NCI-H510A treated with DMSO at 0.1 percent for 48 hours (cell line): ENCODE measurements around the gene GRIK4.

Experiments used
- DNase-seq: peaks from one replicate; lab custom pipeline; 2025; lab: John Stamatoyannopoulos, UW

The GRIK4 gene

DNA sequence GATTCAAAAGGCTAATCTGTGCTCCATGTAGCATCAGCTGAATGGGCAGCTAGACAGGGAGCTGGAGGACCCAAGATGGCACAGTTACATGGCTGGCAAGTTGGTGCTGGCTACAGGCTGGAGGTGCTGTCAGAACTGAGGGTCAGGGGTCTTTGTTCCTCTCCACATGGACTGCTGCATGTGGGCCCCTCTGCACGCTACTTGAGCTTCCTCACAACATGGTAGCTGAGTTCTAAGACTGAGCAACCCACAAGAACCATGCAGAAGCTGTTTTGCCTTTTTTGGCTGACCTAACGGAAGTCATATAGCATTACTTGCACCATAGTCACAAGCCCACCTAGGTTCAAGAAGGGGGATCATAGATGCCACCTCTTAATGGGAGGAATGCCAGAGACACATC is 196.1 kb downstream of the GRIK4 start:
- no peak for DNase-seq

DNA sequence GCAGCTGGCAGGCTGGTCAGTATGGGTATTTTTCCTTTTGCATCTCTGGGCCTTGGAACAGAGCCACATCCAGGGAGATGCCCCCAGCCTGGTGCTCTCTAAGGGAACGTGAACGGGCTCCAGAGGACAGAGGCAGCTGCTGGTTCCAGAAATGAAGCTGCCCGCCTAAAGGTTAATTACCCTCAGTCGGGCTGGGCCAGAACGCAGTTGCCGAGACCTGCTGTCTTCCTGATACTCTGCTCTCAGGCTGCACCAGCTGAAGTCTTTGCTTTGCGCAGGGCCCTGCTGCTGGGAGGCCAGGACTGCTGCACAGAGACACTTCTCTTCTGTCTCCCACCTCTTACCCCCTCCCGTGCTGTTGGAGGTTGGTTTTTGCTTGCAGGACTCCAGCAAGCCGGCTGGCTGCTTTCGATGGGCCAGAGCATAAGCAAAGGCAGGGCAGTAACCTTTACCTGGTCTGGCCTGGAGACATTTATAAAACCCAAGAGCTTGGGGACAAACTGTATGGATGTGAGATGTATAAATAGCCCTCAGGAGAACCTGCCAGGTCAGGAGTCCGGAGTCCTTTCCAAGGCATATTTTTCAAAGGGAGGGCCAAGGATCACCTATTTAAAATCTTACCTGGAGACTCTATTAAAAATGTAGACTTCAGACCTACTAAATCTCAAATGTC is 197.1 kb downstream of the GRIK4 start:
- no peak for DNase-seq

DNA sequence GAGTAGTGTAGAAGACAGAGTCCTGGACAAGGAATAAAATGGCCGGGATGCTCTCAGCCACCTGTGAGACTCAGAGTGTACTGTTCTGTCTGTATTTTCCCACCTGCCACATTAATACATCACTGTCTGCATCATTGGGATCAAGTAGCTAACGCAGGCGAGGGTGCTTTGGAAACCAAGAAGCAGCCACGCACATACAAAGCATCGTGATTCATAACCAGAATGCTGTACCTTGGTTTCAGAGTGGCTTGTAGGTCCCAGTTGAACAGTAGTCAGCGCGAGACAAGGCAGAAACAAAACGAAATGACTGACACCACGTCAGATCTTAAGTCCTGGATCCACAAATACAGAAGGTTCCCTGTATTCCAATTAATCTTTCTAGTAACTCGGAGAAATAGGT is 198.3 kb downstream of the GRIK4 start:
- no peak for DNase-seq

DNA sequence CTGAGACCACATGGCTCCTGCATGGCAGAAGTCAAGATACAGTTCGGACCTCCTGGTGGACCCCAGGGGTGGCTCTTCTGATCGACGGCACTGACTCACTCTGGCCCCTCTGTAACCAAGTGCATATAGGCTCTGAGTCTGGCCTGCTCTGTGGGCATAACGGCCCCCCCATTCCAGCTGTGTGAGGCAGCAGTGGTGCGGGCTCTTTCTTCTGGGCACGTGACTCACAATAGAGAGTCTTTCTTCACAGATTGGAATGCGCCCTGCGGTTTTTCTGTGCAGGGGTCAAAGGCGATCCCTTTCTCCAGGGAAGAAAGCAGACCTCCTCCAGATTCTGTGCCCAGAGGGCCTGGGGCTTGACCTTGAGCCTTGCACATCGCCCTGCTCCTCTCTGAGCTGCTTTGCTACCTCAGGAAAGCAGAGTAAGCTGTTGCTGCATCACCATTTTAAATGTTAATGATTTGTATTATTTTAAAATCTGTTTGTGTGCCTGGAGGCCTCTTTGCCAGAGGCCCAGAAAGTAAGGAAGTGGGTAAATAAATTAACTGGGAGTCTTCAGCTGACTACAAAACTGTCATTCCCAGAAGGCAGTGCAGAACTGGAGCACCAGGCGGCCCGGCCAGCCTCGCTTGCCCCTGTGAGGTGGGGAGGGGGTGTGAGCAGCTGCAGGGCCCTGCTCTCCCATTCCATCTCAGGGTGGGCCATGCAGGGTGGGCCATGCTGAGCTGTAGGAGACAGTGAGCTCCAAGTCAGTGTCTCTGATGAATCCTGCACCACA is 199.0 kb downstream of the GRIK4 start:
- DNase-seq = no peak

GRCh38 chr11:120712014-120712413 is 200.5 kb downstream of the GRIK4 start:
- no peak for DNase-seq

DNA sequence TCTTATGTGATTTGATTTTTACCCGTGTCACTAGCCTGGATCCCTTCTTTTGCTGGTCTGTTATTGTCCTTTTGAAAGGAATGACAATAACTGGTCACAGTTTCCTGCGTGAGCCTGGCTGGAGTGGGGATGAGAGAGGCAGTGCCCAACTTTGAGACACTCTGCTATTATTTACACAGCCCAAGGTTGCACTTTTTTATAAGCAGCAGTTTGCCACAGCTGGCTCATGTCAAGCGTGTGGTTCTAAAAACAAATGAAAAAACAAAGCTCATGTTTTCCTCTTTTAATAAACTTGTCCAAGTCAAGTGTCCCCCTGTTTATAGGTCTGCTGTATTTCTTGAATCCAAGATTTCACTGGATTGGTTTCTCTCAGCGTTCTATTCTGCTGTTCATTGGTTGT is 201.3 kb downstream of the GRIK4 start:
- no peak for DNase-seq

- no peak for DNase-seq
Observed at GRCh38 chr11:120713296-120713695, 201.7 kb downstream of the GRIK4 start.

DNA sequence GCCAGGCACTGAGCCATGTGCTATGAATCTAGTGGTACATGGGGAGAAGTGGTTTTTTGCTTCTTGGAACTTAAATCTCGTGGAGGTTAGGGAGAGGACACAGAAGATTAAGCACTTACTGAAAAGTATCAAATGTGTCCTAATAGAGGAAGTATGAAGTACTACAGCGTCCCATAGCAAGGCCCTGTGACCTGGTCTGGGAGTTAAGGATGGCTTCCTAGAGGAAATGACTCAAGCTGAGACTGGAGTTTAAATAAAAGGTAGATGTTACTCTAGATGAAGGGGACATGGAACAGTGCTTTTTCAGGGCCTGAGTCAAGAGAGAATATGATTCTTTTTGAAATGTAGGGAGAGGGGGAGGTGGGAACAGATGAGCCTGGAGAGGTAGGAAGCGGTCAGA is 202.9 kb downstream of the GRIK4 start:
- DNase-seq = no peak

DNA sequence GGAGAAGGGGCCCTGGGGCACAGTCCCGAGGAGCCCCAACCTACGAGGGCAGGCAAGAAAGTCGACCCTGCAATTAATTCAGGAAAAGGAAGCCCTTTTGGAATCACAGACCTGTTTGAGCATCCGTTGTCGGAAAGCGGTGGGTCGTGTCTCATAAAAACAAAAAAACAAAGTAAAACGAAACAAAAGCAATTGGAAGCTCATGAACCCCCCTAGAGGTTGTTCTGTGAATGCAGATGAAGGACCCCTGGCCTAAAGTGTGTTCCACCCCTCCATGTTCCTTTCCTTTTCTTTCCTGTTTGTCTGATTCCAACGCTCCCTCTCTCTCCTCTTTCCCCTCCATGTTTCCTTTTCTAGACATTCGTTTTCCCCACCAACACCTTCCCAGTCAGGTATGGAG is 203.7 kb downstream of the GRIK4 start:
- DNase-seq = no peak

DNA sequence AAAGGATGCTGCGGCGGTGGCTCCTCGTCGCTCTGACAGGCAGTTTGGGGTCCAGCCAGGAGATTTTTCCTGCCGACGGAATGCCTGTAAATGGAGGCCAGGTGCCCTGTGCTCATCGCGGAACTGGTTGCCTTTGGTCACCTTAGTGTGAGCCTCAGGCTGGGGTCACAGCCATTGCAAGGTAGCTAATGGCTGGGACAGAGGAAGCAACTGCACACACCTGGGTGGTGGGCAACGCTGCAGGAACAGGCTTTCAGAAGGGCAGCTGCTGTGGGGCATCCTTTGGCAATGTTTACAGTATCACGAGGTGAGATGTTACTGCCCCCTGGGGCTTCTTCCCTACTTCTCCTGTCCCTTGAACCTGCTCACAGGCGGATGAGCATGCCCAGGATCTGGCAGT is 205.5 kb downstream of the GRIK4 start:
- DNase-seq = no peak

DNA sequence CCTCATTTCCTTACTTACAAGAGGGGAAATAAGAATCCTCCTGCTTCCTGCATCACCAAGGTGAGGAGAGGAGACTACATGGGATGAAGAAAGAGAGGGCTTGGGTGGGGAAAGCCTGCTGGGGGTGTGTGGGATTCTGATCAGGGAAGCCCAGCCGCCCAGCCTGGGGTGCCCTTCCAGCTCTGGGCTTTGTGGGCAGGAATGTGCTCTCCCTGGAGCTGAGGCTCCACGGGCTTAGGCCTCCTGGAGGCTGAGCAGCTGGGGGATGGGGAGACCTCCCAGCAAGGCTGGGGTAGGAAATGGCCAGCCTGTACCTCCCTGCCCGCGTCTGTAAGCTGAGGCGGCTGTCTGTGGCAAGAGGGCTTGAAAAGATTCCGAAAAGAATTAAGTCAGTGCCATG is 206.1 kb downstream of the GRIK4 start:
- no peak for DNase-seq

GRCh38 chr11:120718171-120718570 is 206.6 kb downstream of the GRIK4 start:
- no peak for DNase-seq

DNA sequence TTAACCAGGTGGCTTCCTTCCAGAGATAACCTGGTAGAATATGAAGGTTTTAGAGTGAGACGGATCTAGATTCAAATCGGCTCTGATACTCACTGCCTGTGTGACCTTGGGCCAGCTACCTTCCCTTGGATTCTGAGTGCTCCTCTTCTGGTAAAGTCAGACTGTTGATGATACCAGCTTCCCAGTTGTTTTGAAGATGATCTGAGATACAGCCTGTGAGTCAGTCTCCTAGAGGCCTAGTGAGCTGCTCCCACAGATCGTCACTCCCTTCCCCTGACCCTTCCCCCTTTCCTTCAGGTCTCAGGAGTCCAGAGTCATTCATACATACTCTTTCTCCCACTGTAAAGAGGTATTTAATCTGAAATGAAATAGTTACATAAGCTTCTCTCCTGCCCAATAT is 207.8 kb downstream of the GRIK4 start:
- DNase-seq = no peak

- DNase-seq = no peak
Observed at GRCh38 chr11:120720760-120721159, 209.2 kb downstream of the GRIK4 start.

- DNase-seq = no peak
Observed at GRCh38 chr11:120722524-120722923, 211.0 kb downstream of the GRIK4 start.

DNA sequence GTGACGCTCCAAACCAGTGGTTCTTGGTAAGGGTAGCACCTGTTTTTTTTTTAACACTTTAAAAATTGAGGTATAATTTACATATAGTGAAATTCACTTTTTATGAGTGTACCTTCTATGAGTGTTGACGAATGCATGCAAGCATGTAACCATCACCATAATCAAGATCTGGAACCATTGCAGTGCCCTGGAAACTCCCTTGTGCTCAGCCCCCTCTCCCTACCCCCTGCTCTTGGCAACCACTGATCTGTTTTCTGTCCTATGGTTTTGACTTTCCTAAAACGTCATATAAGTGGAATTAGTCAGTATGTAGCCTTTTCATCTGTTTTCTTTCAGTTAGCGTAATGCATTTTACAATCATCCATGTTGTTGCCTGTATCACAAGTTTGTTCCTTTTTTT is 212.2 kb downstream of the GRIK4 start:
- no peak for DNase-seq

DNA sequence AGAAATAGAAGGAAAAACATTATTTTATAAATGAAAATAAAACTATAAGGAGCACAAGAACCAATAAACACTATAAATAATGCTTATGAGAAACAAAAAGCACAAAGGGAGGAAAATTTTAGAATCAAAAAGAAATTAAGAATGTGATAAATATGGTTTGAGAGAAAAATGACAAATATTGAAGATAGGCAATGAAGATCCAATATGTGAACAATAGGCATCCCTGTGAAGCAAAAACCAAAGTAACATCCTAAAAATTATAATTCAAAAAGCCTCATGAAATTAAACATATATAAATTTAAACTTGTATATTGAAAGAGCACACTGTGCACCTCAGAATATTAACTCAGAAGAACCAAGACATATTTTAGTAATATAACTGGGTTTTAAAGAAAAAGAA is 216.2 kb downstream of the GRIK4 start:
- DNase-seq = no peak

GRCh38 chr11:120735035-120735434 is 223.5 kb downstream of the GRIK4 start:
- DNase-seq = no peak

DNA sequence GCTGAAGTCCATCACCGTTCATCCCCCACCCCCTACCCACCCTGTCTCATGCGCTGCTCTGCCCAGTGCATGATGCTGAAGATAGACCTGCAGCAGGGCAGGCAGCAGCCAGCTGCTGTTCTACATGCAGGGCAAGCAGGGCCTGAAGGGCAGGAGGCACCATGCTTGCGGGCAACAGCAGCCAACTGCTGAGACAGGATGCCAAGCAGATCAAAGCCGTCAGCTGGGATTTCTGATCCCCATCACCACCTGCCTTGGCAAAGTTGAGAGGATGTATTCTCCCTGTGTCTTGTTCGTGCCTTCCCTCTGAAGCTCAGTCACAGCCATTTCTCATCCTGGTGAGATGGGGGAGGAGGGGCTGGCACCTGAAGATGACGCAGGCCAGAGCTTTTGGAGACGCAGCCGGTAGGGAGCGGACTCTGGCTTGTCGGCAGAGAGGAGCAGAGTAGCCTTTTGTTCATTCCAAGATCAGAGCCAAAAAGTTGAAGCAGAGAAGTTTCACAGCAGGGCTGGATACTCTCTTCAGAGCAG is 227.0 kb downstream of the GRIK4 start:
- DNase-seq = no peak

DNA sequence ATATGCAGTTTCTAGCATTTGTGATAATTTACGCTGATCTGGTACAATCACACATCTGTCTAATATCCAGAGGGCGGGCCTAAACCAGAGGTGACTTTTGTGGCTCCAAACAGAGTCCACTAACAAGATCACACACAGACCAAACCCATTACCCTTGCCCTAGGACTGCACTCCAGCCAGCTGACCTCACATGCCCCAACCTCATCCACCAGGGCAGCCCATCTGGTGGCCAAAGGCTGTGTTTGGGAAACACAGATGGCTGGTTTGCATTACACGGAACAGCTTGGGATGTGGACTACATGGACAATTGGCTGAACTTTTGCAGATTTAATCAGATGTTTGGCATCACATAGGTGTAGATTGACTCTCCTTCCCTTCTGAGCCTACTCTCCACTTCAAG is 228.2 kb downstream of the GRIK4 start:
- no peak for DNase-seq

- no peak for DNase-seq
Observed at GRCh38 chr11:120740380-120740779, 228.8 kb downstream of the GRIK4 start.

GRCh38 chr11:120744016-120744994 is 232.8 kb downstream of the GRIK4 start:
- no peak for DNase-seq
